IPS-NIHi7 (cell line): ENCODE measurements around the gene SLC4A5.
"Not testable (repeated sequence)": the region's sequence is repeated elsewhere in the genome, so short reads cannot be mapped to it uniquely, and the experiment has no call there.

Experiments
- DNase-seq: peaks from one replicate; pipeline ENCODE4 v3.0.0; 2012; ENCODE audit warnings: mixed read lengths; ENCODE audit errors: extremely low spot score

SLC4A5 gene

GRCh38 chr2:74367789-74368188, 24.6 kb upstream of the SLC4A5 start:
- DNase-seq: no peak

- no peak for DNase-seq
Measured at GRCh38 chr2:74366036-74366435, 22.8 kb upstream of the SLC4A5 start.

GRCh38 chr2:74364533-74365505, 21.6 kb upstream of the SLC4A5 start:
- no peak for DNase-seq

- no peak for DNase-seq
Measured at GRCh38 chr2:74361327-74361726, 18.1 kb upstream of the SLC4A5 start.

GRCh38 chr2:74357627-74358026, 14.4 kb upstream of the SLC4A5 start:
- peak; percentile 35 for DNase-seq

- no peak for DNase-seq
Measured at GRCh38 chr2:74349889-74350288, 6.7 kb upstream of the SLC4A5 start.

- no peak for DNase-seq
Measured at GRCh38 chr2:74347742-74348141, 4.5 kb upstream of the SLC4A5 start.

GRCh38 chr2:74347303-74347702, 4.1 kb upstream of the SLC4A5 start:
- DNase-seq: no peak

GRCh38 chr2:74345272-74345943, 2.2 kb upstream of the SLC4A5 start:
- DNase-seq: no peak

- not testable (repeated sequence) for DNase-seq
Measured at GRCh38 chr2:74336227-74336626, 7.0 kb downstream of the SLC4A5 start.

GRCh38 chr2:74334931-74335333, 8.3 kb downstream of the SLC4A5 start:
- peak; percentile 91 for DNase-seq

- DNase-seq: no peak
Measured at GRCh38 chr2:74333896-74334586, 9.2 kb downstream of the SLC4A5 start.

GRCh38 chr2:74333175-74333574, 10.0 kb downstream of the SLC4A5 start:
- DNase-seq: peak; percentile 75

GRCh38 chr2:74332550-74333174, 10.6 kb downstream of the SLC4A5 start:
- DNase-seq: no peak

- no peak for DNase-seq
Measured at GRCh38 chr2:74328573-74328972, 14.6 kb downstream of the SLC4A5 start.

GRCh38 chr2:74328074-74328473, 15.1 kb downstream of the SLC4A5 start:
- DNase-seq: peak; percentile 63

GRCh38 chr2:74327627-74328026, 15.6 kb downstream of the SLC4A5 start:
- DNase-seq: no peak

- no peak for DNase-seq
Measured at GRCh38 chr2:74327199-74327598, 16.0 kb downstream of the SLC4A5 start.

- DNase-seq: no peak
Measured at GRCh38 chr2:74325815-74326214, 17.4 kb downstream of the SLC4A5 start.

GRCh38 chr2:74321737-74322136, 21.5 kb downstream of the SLC4A5 start:
- DNase-seq: no peak

GRCh38 chr2:74317701-74318100, 25.5 kb downstream of the SLC4A5 start:
- no peak for DNase-seq
